Aortic smooth muscle cell (primary cell): ENCODE results near the gene IL12RB1. TPM values are rescaled to one million over a fixed set of nuclear protein-coding genes. Genes with fewer than 3 reads are reported as not detected.

Source experiments
- total RNA-seq: library from RNA; depleted of rRNA; stranded (reverse); fragments of >200 nt; gene quantifications from 2 replicates; pipeline ENCODE4 v1.2.3, GENCODE V29; 2014

IL12RB1 gene
- 0.06 and 0.26 TPM in 2 replicates for total RNA-seq

DNA sequence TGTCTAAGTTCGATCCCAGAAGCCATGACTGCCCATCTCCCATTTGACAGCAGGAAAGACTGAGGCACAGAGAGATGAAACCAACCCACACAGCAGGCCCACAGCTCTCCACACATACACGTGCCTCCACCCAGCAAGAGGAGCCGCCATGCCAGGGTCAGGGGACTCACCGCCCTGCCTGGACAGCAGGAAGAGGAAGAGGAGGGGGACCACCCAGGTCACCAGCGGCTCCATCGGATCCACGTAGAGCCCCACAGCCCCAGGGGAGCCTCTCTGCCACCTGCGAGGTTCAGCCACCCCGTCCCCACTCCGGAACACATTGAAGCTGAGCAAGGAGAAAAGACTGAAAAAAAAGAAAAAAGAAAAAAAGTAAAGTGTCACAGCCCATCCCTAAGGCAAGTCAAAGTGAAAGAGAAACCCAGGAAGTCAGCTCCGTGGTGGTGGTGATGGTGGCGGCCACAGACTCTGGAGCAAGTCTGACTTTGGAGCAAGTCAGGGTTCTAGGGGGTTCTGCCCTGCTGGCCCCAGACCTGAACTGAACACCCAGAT is at the start of gene IL12RB1:
Gene IL12RB1, minus strand, starts transcription at position 345 of the 549 bp plus-strand sequence. Its CDS starts 111 bp downstream, at position 234.

GRCh38 chr19:18097217-18097992 is 10.7 kb upstream of the IL12RB1 start, which contains the start of gene MAST3:
TSS of gene MAST3 (plus strand) at chr19:18097778. CDS start at chr19:18097793, 15 bp downstream.

Other genes starting within 250 kb of the IL12RB1 start
- gene JAK3, start 239.0 kb downstream of the IL12RB1 start, total RNA-seq: 2.2 and 2.3 TPM in 2 replicates
- gene RPL18A, start 227.0 kb downstream of the IL12RB1 start, total RNA-seq: 1,055 and 1,148 TPM in 2 replicates
- gene SLC5A5, start 215.0 kb downstream of the IL12RB1 start, total RNA-seq: not detected in 2 replicates
- gene CCDC124, start 153.9 kb downstream of the IL12RB1 start, total RNA-seq: 39.7 and 50.9 TPM in 2 replicates
- not detected in 2 replicates for gene KCNN1, start 119.8 kb downstream of the IL12RB1 start, total RNA-seq
- 12.2 and 32.4 TPM in 2 replicates for gene ARRDC2, start 78.8 kb downstream of the IL12RB1 start, total RNA-seq
- 3.4 and 4.5 TPM in 2 replicates for gene MAST3, start 10.8 kb upstream of the IL12RB1 start, total RNA-seq
- gene PIK3R2, start 66.2 kb upstream of the IL12RB1 start, total RNA-seq: 8.2 and 13.9 TPM in 2 replicates
- 39.4 and 59.7 TPM in 2 replicates for gene IFI30, start 86.9 kb upstream of the IL12RB1 start, total RNA-seq
- 7.5 and 14.0 TPM in 2 replicates for gene MPV17L2, start 106.3 kb upstream of the IL12RB1 start, total RNA-seq
- gene RAB3A, start 117.1 kb upstream of the IL12RB1 start, total RNA-seq: 3.4 and 6.6 TPM in 2 replicates
- gene PDE4C, start 139.5 kb upstream of the IL12RB1 start, total RNA-seq: 0.12 and 0.26 TPM in 2 replicates
- 0.13 and 0.87 TPM in 2 replicates for gene IQCN, start 187.5 kb upstream of the IL12RB1 start, total RNA-seq
- gene JUND, start 194.7 kb upstream of the IL12RB1 start, total RNA-seq: 85.7 and 119 TPM in 2 replicates
- gene LSM4, start 236.1 kb upstream of the IL12RB1 start, total RNA-seq: 122 and 147 TPM in 2 replicates